ENCODE data around the gene PPP1R27.

DNA sequence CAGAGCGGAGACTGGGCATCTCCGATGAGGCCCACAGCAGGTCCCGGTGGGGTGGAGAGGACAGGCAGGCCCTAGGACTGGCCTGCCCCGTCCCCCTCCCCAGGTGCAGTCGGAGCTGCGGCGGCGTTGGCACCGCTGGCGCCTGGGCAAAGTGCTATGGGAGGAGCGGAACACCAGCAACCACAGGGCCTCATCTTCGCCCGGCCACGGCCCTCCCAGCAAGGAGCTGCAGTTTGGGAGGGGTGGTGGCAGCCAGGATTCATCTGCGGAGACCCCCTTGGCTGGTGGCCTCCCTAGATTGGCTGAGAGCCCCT lies 21.5 kb downstream of the PPP1R27 start:
- no peak for TF ChIP-seq EP300 (IDR thresholded peaks at IDR 0.05)
- TF ChIP-seq, protein P1, sequence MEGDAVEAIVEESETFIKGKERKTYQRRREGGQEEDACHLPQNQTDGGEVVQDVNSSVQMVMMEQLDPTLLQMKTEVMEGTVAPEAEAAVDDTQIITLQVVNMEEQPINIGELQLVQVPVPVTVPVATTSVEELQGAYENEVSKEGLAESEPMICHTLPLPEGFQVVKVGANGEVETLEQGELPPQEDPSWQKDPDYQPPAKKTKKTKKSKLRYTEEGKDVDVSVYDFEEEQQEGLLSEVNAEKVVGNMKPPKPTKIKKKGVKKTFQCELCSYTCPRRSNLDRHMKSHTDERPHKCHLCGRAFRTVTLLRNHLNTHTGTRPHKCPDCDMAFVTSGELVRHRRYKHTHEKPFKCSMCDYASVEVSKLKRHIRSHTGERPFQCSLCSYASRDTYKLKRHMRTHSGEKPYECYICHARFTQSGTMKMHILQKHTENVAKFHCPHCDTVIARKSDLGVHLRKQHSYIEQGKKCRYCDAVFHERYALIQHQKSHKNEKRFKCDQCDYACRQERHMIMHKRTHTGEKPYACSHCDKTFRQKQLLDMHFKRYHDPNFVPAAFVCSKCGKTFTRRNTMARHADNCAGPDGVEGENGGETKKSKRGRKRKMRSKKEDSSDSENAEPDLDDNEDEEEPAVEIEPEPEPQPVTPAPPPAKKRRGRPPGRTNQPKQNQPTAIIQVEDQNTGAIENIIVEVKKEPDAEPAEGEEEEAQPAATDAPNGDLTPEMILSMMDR (IDR thresholded peaks at IDR 0.05) = no peak
